HG02678 (cell line): Measurements from ENCODE around the gene TDRD3.

Experiments
- ATAC-seq: cut with Tn5 transposase; IDR thresholded peaks from one replicate; pipeline ENCODE4 v1.9.1; 2021; ENCODE audit warnings: mild to moderate bottlenecking, moderate library complexity; ENCODE audit not compliant: unreplicated experiment

Gene TDRD3

DNA sequence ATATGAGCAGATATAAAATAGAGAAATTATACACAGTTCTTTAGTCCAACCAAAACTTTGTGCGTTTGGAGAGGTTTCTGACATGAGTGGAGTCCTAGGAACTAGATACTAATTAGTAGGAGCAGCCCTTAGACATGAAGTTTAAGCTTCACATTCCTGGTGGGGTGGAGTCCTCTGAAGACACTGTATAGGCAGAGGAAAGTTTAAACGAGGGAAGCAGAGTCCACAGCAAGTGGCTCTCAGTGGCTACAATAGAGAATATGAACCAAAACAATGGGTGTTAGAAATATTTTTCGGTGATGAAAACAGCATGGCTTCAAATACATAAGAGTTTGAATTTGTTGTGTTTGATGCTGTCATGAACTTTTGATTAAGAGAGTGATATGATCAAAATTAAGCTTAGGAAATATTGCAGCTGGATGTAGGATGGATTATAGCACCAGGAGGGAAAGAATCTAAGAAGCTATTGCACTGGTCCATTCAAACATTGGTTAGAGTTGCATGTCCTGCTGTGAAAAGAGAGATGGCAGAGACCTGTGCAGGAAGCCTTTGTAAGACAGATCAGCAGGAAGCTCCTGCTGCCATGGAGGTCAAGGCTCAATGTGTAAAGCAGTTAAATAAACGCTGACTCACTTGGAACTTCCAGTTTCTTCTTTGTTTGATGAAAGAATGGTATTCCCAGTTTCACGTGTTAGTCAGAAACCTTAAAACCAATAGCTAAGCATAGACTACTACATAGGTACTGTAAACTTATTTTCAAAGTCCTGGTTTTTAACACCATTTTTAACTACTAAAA lies 175.2 kb downstream of the TDRD3 start:
- no peak for ATAC-seq

DNA sequence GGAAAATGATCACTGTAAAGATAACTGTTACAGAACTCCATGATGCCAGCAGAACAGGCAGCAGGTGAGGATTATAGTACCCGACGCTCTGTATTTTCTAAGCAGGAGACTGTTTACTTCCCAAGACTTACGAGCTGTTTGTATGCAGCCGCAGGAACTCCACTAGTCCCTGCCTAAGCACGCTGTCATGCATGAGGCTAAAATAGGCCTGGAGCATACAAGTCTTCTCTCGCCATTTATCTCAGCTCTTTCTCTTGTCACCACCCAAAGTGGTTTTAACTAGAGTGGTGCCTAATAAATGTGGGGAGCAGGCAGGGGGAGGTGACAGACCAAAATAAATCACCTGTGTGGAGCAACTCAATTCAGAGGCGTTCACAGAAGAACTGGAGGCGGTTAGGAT lies 175.8 kb downstream of the TDRD3 start:
- ATAC-seq = no peak

DNA sequence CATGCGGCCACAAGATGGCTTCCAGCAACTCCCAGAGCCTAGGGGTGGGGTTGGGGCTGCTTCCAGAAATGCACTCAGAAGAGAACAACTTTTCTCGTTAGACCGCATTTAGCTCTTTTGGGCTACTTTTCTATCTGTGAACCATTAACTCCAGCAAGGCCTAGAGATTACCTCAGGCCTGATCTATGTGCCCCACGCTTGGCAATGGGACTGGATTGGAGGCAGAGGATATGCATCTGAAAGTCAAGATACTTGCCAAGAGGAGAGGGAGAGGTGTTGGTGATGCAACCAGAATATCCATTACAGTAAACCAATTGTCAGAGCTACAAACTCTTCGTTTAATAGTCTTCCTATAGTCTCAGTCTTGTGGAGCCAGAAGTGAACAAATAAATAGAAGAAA lies 177.7 kb downstream of the TDRD3 start:
- no peak for ATAC-seq

DNA sequence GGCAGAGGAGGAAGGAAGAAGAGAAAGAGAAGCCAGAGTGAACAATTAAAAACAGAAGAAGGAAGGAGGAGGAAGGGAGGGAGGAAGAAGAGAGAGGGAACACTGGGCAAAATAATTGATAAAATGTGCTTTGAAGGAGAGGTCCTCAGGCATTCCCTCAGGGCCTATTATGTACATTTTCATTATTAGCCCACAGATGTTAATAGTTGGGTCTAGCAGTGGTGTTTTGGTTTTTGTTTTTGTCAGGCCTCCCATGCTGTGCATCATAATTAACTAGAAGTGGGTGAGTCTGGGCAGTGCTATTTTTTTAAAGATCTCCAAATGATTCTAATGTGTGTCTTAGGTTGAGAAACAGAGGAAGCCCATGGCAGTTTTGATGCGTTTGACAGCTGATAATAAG lies 178.1 kb downstream of the TDRD3 start:
- no peak for ATAC-seq

DNA sequence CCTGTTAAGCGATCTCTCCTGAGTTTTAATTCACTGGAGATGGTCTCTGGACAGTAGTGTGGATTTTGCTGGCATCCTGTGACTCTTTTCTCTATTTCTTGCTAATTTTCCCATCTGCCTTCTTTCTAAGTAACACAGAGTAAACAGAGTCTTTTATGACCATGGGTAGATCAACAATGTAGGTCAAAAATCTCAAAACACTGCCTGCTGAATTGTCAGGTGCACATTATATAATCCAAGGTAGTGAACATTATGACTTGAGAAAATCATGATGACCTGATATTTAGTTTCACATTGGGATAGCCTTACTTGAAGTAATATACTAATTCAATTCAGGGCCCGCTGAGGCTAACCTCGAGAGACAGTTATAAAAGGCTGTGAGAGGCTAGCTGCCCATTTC lies 180.7 kb downstream of the TDRD3 start:
- no peak for ATAC-seq

DNA sequence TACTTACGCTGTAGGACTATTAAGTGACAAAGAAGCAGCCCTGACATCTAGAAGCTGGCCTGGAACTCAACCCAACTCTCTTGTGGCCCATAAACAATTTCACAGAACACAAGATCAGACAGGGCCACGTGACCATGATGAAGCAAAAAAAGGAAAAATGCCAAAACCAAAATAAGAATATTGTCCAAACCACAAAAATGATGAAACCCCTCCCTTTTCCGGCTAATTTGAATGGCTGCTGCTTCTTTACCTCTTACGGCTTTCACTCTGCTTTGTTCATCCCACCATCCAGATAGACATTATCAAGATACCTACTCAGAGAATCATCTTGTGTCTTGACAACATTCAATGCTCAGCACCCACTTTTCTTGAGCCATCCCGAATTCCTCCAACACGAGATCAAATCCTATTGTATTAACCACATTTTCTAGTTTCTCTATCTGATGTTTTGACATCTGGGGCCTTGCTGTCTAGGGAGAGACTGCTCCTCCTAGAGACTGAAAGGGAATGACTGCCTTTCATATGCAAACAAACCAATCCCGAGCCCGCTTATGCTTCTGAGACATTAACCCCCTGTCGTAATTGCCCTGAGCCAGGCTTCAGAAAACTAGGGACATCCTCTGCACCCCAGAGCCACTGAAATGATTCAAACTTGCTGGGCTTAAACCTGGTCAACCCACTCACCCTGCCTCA lies 186.3 kb downstream of the TDRD3 start:
- no peak for ATAC-seq

DNA sequence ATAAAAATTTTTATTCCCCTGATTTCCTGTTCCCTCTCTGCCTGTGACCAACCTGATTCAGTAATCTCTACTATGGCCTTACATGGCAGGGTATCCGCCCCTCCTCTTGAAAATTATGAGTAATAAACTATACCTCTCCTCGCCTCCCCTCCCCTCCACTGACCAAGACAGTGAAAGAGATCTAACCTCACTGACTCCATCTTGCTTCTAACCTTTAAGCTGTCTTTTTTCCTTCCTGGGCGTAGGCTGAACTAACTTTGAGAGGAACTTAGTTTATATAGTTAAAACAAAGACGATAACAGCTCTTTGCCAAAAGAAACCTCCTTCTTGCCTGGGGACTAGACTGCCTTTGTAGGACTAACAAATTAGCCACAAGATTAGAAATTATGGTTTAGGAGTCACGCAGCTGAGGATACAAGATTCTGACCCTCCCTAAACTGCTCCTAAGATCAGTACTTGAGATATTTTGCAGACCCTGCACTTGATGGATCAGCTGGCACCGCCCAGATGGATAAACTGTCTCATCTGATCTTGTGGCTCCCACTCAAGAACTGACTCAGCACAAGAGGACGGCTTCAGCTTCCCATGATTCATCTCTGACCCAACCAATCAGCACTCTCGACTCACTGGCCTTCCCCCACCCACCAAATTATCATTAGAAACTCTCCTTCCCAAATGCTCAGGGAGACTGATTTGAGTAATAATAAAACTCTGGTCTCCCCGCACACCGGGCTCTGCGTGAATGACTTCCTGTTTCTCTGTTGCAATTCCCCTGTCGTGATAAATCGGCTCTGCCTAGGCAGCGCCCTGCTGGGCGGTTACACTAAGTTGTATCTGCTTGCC lies 187.1 kb downstream of the TDRD3 start:
- no peak for ATAC-seq

DNA sequence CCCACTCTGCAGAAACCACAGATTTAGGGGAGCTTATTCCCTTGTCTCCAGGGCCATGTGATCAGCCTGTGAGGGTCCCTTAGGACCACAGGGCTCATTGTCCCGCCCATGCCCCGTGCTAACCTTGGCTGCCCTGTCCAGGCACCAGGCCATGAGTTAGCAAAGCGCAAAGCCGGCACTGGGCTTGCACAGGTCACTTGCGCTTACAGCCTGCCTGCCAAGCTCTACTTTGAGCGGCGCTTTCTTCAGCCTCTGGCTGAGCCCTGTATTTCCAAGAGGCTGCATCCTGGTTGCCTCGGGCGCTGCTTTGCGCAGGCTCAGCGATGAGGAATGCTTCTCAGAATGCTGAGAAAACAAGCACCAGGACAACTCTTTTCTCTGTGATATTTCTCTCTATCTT lies 188.0 kb downstream of the TDRD3 start:
- no peak for ATAC-seq

DNA sequence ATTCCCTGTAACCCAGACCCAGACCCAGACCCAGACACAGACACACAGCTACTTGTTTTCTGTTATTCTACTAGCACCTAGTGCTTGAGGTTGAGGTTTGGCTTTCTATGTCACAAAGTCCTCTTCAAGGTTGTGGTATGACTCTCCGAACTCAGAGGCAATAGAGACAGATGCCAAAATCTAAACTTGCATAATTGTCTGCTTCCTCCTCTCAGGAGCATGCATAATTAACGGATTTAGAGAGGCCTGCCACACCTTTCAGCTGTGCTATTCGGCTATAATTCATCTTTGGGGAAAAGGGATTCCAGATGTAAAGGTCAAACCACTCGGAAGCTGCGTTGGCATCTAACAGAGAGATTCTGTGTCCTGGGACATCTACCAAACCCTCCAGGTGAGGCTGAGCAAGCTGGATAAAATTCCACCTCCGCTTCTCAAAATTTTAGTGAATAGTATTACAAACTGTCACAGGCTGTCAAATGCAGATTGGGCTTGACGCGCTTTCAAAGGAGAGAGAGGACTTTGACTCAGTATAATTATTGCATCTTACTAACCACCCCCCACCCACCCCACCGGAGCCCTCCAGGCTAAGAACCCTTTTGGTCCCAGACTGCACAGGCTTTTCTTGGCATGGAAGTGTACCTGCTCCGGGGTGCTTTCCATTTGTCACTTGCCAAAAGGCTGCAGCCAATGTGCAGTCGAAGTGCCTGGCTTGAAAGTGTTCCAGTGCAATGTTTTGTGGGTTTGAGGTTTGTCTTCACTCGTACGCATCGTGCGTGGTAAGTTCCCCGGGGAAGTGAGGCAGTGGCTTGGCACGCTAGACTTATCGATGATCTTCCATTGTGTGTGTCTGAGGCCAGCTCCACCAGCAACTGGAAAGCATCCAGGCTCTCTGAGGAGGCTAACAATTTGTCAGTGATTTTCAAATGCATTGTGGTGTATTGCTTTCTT lies 194.1 kb downstream of the TDRD3 start:
- no peak for ATAC-seq

DNA sequence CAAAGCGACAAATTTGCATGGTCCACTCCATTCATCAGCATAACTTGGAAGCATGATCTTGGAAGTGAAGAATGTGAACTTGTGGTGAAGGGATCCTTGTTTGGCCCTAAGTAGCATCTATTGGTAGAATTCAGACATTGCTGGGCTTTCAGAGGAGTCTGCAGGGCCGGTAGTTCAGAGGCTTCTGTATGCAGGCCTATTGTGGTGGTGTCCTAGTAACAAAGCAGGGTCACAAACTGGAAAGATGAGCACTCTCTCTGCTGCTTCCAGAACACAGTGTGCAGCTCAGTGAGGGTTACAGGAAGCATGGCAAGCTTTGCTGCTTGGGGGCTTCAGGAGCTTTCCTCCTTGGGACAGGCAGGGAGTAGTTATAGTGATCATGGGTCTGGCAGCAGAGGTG lies 206.0 kb downstream of the TDRD3 start:
- no peak for ATAC-seq

DNA sequence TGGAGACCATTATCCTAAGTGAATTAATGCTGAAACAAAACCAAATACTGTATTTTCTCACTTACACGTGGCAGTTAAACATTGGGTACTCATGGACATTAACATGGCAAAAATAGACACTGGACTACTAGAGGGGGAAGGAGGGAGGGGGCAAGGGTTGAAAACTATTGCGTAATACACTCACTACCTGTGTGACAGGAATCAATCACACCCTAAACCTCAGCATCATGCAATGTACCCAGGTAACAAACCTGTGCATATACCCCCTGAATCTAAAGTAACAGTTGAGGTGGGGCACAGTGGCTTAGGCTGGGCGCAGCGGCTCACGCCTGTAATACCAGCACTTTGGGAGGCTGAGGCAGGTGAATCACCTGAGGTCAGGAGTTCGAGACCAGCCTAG lies 207.0 kb downstream of the TDRD3 start:
- no peak for ATAC-seq

DNA sequence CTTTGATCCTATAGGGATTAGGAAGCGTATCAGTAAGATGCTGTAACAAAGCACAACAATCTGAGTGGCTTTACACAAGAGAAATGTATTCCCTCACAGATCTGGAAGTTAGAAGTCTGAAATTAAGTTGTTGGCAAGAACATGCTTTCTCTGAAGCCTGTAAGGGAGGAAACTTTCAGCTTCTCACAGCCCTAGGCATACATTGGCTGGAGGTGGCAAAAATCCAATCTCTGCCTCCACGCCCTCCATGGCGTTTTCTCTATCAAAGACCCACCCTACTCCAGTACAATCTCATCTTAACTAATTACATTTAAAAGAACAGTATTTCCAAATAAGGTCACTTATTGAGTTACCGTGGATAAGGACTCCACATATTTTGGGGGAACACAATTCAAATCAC lies 211.9 kb downstream of the TDRD3 start:
- no peak for ATAC-seq

DNA sequence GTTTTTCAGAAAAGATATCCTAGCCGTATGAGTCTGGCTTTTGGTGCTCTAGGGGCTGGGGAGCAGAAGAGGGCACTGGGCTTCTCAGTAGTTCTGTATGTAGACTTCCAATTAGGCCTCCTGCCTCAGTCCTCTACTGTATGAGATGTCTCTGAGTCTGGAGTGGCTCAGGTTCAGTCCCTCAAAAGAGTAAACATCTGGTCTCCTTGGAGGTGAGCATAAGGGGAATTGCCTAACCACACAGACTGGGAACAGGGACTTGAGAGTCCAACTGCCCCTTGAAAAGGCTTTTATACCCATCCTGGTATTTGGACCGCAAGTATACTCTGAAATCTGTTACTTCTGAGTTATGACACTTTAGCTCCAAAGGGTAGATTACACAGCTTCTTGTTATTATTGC lies 214.5 kb downstream of the TDRD3 start:
- no peak for ATAC-seq

DNA sequence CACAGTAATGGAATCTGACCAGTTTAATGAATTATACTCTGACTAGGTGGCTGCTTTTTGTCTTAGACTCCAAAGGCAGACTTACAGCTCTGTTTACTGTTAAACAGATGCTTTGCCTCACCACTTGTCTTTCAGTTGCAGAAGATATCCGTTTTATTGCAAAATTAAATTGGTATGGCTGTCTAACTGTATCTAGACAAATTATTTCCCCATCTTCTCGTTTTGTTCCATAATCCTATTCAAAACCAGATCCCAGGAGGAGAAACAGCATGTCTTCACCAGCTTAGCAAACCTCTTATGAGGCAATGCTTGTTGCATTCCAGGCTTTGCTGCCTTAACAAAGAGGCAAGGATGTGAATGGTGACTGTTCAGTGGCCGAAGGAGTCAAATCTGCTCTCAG lies 215.6 kb downstream of the TDRD3 start:
- no peak for ATAC-seq

DNA sequence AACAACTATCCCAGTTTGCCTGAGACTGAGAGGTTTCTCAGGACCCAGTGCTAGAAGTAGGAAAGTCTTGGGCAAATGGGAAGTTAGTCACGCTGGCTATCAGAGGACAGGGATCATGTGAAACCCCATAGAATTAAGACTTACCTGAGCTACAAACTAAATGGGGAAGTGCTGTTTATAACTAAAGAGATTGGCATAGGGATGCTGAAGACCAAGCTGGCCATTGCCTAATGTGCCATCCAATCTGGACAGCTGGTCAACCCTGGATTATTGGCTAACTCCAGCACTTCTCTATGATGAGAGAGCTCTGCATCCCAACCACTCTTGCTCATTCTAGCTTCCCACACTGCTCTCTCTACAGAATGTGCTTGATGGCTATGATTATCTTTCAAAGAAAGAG lies 216.1 kb downstream of the TDRD3 start:
- no peak for ATAC-seq

DNA sequence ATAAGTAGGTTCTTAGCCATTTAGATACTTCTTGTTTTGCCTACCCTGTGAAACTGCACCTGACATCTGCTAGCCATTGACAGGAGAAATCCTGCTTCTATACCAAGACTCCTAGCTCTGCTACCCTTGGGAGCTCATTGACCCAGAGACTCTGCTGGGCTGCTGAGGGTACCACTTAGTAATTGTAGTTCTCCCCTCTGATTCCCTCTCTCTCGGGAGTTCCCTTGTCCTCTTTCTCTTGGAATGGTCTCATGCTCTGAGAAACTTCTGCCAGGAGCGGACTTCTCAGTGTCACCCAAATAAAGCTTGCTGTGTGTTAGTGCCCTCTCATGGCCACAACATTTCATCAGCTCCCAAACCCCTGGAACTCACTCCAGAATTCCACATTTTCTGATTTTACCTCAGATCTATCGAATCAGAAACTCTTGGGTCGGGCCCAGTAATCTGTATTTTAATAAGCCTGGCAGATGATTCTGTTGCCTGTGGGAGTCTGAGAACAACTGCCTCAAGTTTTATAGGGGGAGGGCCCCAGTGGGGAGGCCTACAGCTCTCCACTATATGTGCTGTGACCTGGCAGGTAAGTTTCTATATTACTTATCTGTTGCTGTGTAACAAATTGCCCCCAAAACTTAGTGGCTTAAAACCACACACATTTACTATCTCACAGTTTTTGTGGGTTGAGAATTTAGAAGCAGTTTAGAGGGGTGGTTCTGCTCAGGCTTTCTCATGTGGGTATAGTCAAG lies 221.1 kb downstream of the TDRD3 start:
- ATAC-seq = no peak

DNA sequence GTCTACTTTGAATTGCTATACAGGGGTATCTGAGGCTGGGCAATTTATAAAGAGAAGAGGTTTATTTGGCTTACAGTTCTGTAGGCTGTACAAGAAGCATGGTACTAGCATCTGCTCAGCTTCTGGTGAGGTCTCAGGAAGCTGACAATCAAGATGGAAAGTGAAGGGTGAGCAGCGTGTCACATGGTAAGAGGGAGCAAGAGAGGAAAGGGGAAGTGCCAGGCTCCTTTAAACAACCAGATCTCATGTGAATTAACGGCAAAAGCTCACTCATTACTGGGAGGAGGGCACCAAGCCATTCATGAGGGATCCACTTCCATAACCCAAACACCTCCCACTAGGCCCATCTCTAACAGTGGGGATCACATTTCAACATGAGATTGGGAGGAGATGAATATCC lies 222.4 kb downstream of the TDRD3 start:
- ATAC-seq = no peak

DNA sequence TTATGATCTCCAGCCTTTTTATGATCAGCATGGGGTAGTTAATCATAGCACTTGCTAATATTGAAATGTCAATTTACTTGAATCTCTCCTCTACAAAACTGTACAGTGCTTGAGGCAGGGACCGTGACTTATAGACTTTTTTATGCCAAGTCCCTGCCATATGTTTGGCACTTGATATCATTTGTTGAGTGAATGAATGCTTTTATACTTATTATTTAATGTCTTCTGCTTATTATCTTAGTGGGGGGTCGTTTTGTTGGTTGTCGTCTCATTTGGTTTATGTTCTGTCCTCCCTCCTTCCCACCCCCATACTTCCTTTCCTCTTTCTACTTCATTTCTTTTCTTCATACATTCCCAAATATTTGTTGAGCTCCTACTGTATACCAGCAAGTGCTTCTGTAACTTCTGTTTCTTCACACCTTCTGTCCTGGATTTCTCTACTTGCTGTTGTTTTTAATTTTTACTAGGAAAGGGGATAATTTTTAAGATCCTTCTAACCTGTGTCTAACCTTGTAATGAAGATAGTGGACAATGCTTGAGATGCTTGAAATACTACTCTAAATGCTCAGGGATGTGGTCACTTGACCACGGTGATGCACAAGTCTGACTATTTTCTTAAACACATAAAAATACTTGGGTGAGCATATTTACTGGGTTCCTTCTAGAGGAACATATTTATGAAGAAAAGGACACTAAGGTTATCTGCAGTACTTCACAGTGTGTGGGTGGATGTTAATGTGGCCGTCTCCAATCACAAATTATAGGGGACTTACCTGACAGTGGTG lies 223.8 kb downstream of the TDRD3 start:
- ATAC-seq = no peak

DNA sequence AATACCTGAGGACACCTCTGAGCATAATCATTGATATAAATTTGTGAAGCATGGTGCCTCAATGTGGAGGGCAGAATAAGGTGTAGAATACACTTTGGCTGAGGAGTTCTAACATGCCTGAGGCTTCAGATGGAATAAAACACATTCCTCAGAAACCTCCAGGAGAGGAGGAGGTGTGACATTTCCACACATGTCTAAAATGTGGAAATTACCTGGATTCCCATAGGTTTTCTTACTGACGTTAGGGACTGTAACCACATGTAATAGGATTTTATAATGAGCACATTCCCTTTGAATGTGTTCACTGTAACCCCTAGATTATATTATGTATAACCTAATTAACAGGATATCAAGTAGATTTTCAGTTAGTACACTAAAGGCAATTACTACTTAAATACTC lies 226.1 kb downstream of the TDRD3 start:
- ATAC-seq = no peak
